Measurements from ENCODE around the gene FRY. TPM values are rescaled to one million over a fixed set of nuclear protein-coding genes. Genes with fewer than 3 reads are reported as not detected.

FRY gene
- total and polyA plus RNA-seq, 10 donors: 0.80 to 30.0 (median 23.5) TPM

- Histone ChIP-seq H3K27me3 (replicated peaks in 1 of 7) (no peaks in the 10 kb centered on the region), H3K4me3 (no peak overlapping the region), H3K9me3 (peaks cover 0 to 8% (median 2%) of the 10 kb centered on the region in 8 donors), H3K4me1 (peaks cover 3 to 56% (median 35%) of the 10 kb centered on the region in 6 donors), H3K27ac (peak overlapping the region in 7 of 8 donors; percentile 49 to 75 (median 60)), H3K36me3 (no peaks in the 10 kb centered on the region)
- DNase-seq: peak; percentile 77
- intact Hi-C loops (cut with DNase I; ENCODE audit: low total_unique reads): no loop called here
- TF ChIP-seq POLR2A (IDR thresholded peaks at IDR 0.05) (no peak), POLR2AphosphoS5 (IDR thresholded peaks at IDR 0.05) (peak in 2 of 3 donors; percentile 25 to 29), CTCF (IDR thresholded peaks at IDR 0.05 in 8 of 11, conservative IDR thresholded peaks at IDR 0.05 in 3 of 11) (no peak)
- WGBS, 5 donors: 35 to 68% (median 52%) methylated on average over 6 of the region's 6 CpGs
Observed at GRCh38 chr13:32117701-32118100, 86.1 kb downstream of the FRY start.

- intact Hi-C loops (cut with DNase I; ENCODE audit: low total_unique reads): no loop called here
- no peak for DNase-seq
Observed at GRCh38 chr13:32121316-32121715, 89.7 kb downstream of the FRY start.

DNA sequence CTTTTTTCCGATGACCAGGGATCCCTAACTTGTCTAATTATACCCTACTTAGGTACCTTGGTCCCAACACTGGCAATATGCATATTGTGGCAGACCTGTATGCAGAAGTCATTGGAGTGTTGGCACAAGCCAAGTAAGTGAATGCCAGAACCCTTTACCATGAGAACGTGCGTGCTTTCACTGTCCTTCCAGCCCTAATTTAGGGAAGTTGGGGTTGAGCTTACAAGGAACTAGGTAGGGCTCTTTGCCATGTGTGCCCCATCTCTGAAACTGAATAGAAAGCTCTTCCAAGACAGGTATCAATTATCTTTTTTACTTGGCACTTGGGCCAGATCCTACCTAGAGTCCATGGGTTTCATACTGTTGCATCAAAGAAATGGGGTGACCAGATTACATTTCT is 93.2 kb downstream of the FRY start:
- WGBS, 5 donors: 68 to 95% (median 70%) methylated on average over 3 of the region's 3 CpGs
- peak overlapping the region in 3 of 8 donors; percentile 6 to 22 (median 16) for H3K27ac ChIP-seq
- H3K9me3 ChIP-seq: peaks cover 0 to 11% (median 3%) of the 10 kb centered on the region in 8 donors
- H3K4me1 ChIP-seq: peaks cover 0 to 12% (median 0%) of the 10 kb centered on the region in 6 donors
- no peaks in the 10 kb centered on the region for H3K36me3 ChIP-seq
- no peak for DNase-seq
- intact Hi-C loops (cut with DNase I; ENCODE audit: low total_unique reads): no loop called here
- H3K27me3 ChIP-seq (replicated peaks in 1 of 7): no peaks in the 10 kb centered on the region
- TF ChIP-seq POLR2A (IDR thresholded peaks at IDR 0.05) (no peak), POLR2AphosphoS5 (IDR thresholded peaks at IDR 0.05) (no peak), CTCF (IDR thresholded peaks at IDR 0.05 in 8 of 11, conservative IDR thresholded peaks at IDR 0.05 in 3 of 11) (no peak)
- H3K4me3 ChIP-seq: no peak overlapping the region

More at GRCh38 chr13:32121316-32121715, 89.7 kb downstream of the FRY start:
- Histone ChIP-seq H3K4me1 (peaks cover 0 to 31% (median 12%) of the 10 kb centered on the region in 6 donors), H3K27me3 (replicated peaks in 1 of 7) (no peaks in the 10 kb centered on the region), H3K9me3 (peaks cover 0 to 11% (median 3%) of the 10 kb centered on the region in 8 donors), H3K27ac (no peak overlapping the region), H3K4me3 (no peak overlapping the region), H3K36me3 (no peaks in the 10 kb centered on the region)
- TF ChIP-seq POLR2A (IDR thresholded peaks at IDR 0.05) (no peak), POLR2AphosphoS5 (IDR thresholded peaks at IDR 0.05) (no peak), CTCF (IDR thresholded peaks at IDR 0.05 in 8 of 11, conservative IDR thresholded peaks at IDR 0.05 in 3 of 11) (no peak)
- WGBS, 5 donors: 58 to 92% (median 90%) methylated on average over 3 of the region's 3 CpGs

GRCh38 chr13:32125221-32125689 is 93.7 kb downstream of the FRY start:
- H3K27ac ChIP-seq: peak overlapping the region in 3 of 8 donors; percentile 6 to 22 (median 16)
- WGBS, 5 donors: 46 to 75% (median 52%) methylated on average over 4 of the region's 4 CpGs
- H3K36me3 ChIP-seq: no peaks in the 10 kb centered on the region
- no peak overlapping the region for H3K4me3 ChIP-seq
- TF ChIP-seq POLR2A (IDR thresholded peaks at IDR 0.05) (no peak), CTCF (IDR thresholded peaks at IDR 0.05 in 8 of 11, conservative IDR thresholded peaks at IDR 0.05 in 3 of 11) (no peak), POLR2AphosphoS5 (IDR thresholded peaks at IDR 0.05) (no peak)
- peaks cover 0 to 11% (median 3%) of the 10 kb centered on the region in 8 donors for H3K9me3 ChIP-seq
- DNase-seq: no peak
- H3K4me1 ChIP-seq: peaks cover 0 to 12% (median 0%) of the 10 kb centered on the region in 6 donors
- intact Hi-C loops (cut with DNase I; ENCODE audit: low total_unique reads): no loop called here
- no peaks in the 10 kb centered on the region for H3K27me3 ChIP-seq (replicated peaks in 1 of 7)
